Osteocyte (in vitro differentiated cells): ENCODE measurements around the gene AVEN. TPM values are rescaled to one million over a fixed set of nuclear protein-coding genes. Genes with fewer than 3 reads are reported as not detected.
A peak's percentile ranks its signal among the peaks of the same experiment; 100 is the strongest.

Experiments used
- DNase-seq: peaks from one replicate; pipeline ENCODE4 v3.0.0; 2021; ENCODE audit warnings: mixed read lengths; ENCODE audit not compliant: unreplicated experiment; ENCODE audit errors: extremely low spot score
- H3K27ac Mint-ChIP-seq: one replicate; pipeline ENCODE4 v1.8.0; 2021; ENCODE audit warnings: mild to moderate bottlenecking, mixed read lengths; ENCODE audit not compliant: unreplicated experiment
- H3K27me3 Mint-ChIP-seq: one replicate; pipeline ENCODE4 v1.8.0; 2021; ENCODE audit warnings: mixed read lengths; ENCODE audit not compliant: unreplicated experiment
- H3K36me3 Mint-ChIP-seq: one replicate; pipeline ENCODE4 v1.8.0; 2021; ENCODE audit warnings: mixed read lengths; ENCODE audit not compliant: unreplicated experiment
- H3K4me1 Mint-ChIP-seq: one replicate; pipeline ENCODE4 v1.8.0; 2021; ENCODE audit warnings: mixed read lengths; ENCODE audit not compliant: unreplicated experiment
- H3K4me3 Mint-ChIP-seq: one replicate; pipeline ENCODE4 v1.8.0; 2021; ENCODE audit warnings: mild to moderate bottlenecking, moderate library complexity, mixed read lengths; ENCODE audit not compliant: unreplicated experiment
- H3K9me3 Mint-ChIP-seq: one replicate; pipeline ENCODE4 v1.8.0; 2021; ENCODE audit warnings: mixed read lengths; ENCODE audit not compliant: unreplicated experiment
- long read RNA-seq: library from polyadenylated mRNA; unstranded; transcript quantifications from one replicate; pipeline ENCODE4 v2.0.0, GENCODE V29; 2021
- total RNA-seq: library from RNA; stranded (reverse); gene quantifications from 2 replicates; pipeline ENCODE4 v1.2.1, GENCODE V29; 2021
- TF ChIP-seq, protein P1 (sequence below): fragments of 200-600 bp; sonication (generic); IDR thresholded peaks from 2 replicates; pipeline ENCODE4 v1.5.0; 2021; ENCODE audit warnings: antibody characterized with exemption, mild to moderate bottlenecking, moderate library complexity

The AVEN gene, protein sequence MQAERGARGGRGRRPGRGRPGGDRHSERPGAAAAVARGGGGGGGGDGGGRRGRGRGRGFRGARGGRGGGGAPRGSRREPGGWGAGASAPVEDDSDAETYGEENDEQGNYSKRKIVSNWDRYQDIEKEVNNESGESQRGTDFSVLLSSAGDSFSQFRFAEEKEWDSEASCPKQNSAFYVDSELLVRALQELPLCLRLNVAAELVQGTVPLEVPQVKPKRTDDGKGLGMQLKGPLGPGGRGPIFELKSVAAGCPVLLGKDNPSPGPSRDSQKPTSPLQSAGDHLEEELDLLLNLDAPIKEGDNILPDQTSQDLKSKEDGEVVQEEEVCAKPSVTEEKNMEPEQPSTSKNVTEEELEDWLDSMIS
- total RNA-seq: 12.5 and 14.8 TPM in 2 replicates
- long read RNA-seq: 0 reads

DNA sequence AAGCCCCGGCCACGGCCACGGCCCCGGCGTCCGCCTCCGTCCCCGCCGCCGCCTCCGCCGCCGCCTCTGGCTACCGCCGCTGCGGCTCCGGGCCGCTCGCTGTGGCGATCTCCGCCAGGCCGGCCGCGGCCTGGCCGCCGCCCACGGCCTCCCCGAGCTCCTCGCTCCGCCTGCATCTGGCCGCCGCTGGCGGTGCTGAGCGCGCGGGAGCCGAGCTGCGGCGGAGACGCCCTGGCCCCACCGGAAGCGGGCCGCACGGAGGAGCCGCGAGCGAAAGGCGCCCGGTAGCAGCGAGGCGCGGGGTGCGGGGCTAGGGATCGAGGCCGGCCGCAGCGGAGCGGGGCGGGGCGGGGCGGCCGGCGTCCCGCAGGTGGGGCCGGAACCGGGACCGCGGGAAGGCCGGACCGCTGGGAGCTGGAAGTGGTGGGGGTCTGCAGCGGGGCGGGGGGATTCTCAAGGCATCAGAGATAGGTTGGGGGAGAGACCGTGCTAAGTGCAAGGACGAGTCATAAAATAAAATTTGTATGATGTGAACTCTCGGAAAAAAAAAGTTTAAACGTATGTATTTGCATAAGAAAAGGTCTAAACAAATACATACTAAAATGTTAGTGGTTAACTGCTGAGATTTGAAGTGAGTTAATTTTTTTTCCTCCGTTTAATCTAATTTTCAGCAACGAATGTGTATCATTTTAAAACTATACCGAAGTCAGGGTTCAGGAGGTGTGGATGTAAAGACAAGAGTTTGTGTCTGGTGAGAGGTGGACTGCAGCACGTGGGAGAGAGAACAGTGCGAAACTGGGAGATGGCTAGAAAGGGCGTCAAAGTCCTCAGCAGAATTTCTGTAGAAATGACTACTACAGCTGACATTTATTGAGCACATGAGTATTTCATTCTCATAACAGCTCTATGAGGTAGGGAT is at the start of gene AVEN:
Gene AVEN, minus strand, starts transcription at position 334 of the 919 bp plus-strand sequence. Its CDS starts 158 bp downstream, at position 176.
- Mint-ChIP-seq H3K9me3 (no peaks in the 10 kb centered on the region), H3K27me3 (no peaks in the 10 kb centered on the region), H3K36me3 (no peaks in the 10 kb centered on the region), H3K4me3 (peak within 1 kb of the TSS; percentile 82), H3K27ac (peak within 1 kb of the TSS; percentile 85), H3K4me1 (peaks cover 23% of the 10 kb centered on the region)
- DNase-seq: peak; percentile 88
- TF ChIP-seq, protein P1, sequence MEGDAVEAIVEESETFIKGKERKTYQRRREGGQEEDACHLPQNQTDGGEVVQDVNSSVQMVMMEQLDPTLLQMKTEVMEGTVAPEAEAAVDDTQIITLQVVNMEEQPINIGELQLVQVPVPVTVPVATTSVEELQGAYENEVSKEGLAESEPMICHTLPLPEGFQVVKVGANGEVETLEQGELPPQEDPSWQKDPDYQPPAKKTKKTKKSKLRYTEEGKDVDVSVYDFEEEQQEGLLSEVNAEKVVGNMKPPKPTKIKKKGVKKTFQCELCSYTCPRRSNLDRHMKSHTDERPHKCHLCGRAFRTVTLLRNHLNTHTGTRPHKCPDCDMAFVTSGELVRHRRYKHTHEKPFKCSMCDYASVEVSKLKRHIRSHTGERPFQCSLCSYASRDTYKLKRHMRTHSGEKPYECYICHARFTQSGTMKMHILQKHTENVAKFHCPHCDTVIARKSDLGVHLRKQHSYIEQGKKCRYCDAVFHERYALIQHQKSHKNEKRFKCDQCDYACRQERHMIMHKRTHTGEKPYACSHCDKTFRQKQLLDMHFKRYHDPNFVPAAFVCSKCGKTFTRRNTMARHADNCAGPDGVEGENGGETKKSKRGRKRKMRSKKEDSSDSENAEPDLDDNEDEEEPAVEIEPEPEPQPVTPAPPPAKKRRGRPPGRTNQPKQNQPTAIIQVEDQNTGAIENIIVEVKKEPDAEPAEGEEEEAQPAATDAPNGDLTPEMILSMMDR: no peak

DNA sequence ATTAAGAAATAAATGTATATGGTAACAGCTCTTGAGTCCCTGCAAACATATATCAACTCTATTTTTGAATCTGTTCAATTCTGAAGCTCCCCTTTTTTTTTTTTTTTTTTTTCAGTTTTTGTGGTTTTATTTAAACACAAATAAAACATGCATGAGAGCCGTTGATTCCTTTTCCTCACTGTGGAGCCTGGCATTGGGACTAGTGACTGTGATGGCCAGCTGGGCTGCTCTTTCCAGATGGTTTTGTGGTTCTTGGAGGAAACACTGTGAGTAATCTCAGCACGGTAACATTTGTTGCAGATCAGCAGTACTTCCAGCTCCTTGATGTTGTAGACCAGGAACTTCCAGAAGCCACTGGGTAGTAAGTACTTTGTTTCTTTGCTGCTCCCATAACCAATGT is 46.7 kb upstream of the AVEN start:
- no peaks in the 10 kb centered on the region for H3K9me3 Mint-ChIP-seq
- no peaks in the 10 kb centered on the region for H3K4me1 Mint-ChIP-seq
- TF ChIP-seq, protein P1: no peak
- H3K27ac Mint-ChIP-seq: no peak overlapping the region
- H3K27me3 Mint-ChIP-seq: no peaks in the 10 kb centered on the region
- peaks cover 32% of the 10 kb centered on the region for H3K36me3 Mint-ChIP-seq
- DNase-seq: no peak
- H3K4me3 Mint-ChIP-seq: no peak overlapping the region

DNA sequence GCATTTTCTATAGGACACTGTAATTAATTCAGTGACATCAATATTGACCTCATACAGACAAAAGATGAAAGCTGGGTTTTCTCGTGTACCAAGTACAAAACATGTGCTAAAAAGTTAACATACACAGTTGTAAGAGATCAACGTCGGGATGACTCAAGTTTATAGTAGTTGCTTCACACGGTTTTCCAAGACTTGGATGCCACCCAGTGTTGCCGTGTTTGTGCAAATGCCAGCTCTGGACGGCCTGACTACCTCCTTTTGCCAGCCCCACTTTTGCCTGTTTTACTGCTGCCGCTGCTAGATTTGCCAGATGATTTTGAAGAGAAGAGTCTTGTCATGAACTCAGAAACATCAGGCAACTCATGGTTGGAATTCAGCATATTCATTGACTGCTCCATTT is 45.1 kb upstream of the AVEN start:
- H3K4me1 Mint-ChIP-seq: no peaks in the 10 kb centered on the region
- no peaks in the 10 kb centered on the region for H3K27me3 Mint-ChIP-seq
- DNase-seq: no peak
- H3K27ac Mint-ChIP-seq: no peak overlapping the region
- H3K36me3 Mint-ChIP-seq: peaks cover 32% of the 10 kb centered on the region
- H3K9me3 Mint-ChIP-seq: no peaks in the 10 kb centered on the region
- no peak overlapping the region for H3K4me3 Mint-ChIP-seq
- TF ChIP-seq, protein P1: no peak

DNA sequence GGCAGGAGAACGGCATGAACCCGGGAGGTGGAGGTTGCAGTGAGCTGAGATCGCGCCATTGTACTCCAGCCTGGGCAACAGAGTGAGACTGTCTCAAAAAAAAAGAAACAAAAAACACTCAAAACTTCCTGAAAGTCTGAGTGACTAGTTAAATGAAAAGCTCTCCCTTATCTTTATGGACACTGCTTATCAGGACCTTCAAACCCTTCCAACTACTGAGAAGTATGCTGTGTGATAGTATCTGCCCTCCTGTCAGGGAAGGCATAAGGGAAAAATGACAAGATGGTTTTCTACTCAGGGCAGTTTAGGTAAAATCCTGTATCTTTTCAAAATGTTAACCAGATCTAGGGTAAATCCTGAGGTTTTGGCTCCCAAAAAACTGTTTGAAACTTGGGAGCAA is 40.9 kb upstream of the AVEN start:
- no peak for DNase-seq
- Mint-ChIP-seq H3K9me3 (no peaks in the 10 kb centered on the region), H3K36me3 (peaks cover 13% of the 10 kb centered on the region), H3K4me3 (no peak overlapping the region), H3K4me1 (no peaks in the 10 kb centered on the region), H3K27me3 (no peaks in the 10 kb centered on the region), H3K27ac (no peak overlapping the region)
- TF ChIP-seq, protein P1: no peak

DNA sequence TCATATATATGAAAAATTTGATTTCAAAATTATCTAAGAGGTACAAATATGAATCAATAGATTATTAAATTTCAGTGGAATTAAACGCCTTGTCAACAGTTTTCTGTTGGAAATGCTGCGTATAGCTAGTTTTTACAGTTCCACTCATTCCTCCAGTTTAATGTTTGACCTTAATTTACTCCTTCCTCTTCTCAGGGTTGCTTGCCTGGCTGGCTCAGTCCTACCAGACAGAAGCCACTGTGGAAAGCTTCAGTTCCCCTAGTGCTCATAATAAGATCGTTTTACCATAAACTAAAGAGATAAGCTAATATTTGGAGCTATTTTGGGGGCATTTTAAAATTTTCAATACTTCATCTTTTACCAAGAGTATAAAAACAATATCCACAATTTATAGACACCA is 39.9 kb upstream of the AVEN start:
- no peaks in the 10 kb centered on the region for H3K27me3 Mint-ChIP-seq
- TF ChIP-seq, protein P1: no peak
- H3K4me3 Mint-ChIP-seq: no peak overlapping the region
- H3K36me3 Mint-ChIP-seq: peaks cover 6% of the 10 kb centered on the region
- H3K27ac Mint-ChIP-seq: no peak overlapping the region
- no peaks in the 10 kb centered on the region for H3K9me3 Mint-ChIP-seq
- H3K4me1 Mint-ChIP-seq: no peaks in the 10 kb centered on the region
- no peak for DNase-seq
